ENCODE measurements around the gene TRIM44. TPM values are rescaled to one million over a fixed set of nuclear protein-coding genes. Genes with fewer than 3 reads are reported as not detected.
A peak's percentile ranks its signal among the peaks of the same experiment; 100 is the strongest.

The TRIM44 gene
- total and polyA plus RNA-seq, 8 donors = 6.3 to 55.4 (median 36.4) TPM

DNA sequence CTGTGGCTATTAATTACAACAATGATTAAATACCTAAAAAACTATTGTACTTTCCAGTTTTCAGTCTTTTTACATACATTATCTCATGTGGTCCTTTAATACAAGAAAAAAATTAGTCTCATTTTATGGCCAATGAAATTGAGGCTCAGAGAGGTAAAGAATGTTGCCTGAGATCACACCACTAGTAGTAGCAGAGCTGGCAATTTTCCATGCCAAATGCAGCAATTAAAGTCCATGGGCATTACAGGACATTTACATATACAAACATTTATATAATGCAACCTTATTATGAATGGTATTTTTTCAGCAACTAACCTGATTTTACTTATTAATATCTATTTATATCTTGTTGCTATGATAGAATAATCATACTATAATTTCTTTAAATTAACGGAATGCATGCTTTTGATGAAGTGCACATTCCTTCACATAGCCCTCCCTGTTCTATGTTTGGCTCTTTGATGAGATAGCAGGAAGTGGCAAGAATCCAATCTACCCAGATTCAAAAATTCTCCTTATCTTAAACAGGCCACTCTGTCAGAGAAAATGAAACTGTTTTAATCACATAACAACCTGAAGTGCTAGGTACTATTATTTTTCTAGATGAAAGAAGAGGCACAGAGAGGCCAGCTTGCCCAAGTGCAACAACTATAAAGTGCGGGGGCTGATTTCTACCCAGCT lies 160.4 kb downstream of the TRIM44 start:
- Histone ChIP-seq H3K4me3 (no peak overlapping the region), H3K27me3 (no peaks in the 10 kb centered on the region), H3K27ac (no peak overlapping the region), H3K9me3 (no peaks in the 10 kb centered on the region), H3K36me3 (no peaks in the 10 kb centered on the region), H3K4me1 (peaks cover 0 to 18% (median 14%) of the 10 kb centered on the region in 3 donors)
- 39 to 52% methylated on average over 2 of the region's 2 CpGs for WGBS, 2 donors
- FAIRE-seq (no peak), DNase-seq (no peak), ATAC-seq (no peak)
- intact Hi-C loops (cut with DNase I) = loop anchor here in 1 of 3 donors (10.0 kb wide), 1 partner anchor 442 kb away; no protein-coding TSS in a partner anchor
- no peak for TF ChIP-seq CTCF (IDR thresholded peaks at IDR 0.05)

GRCh38 chr11:35823742-35824298 lies 161.2 kb downstream of the TRIM44 start:
- no peaks in the 10 kb centered on the region for H3K36me3 ChIP-seq
- no peak overlapping the region for H3K27ac ChIP-seq
- WGBS, 2 donors = 67 to 69% methylated on average over 10 of the region's 10 CpGs
- H3K4me3 ChIP-seq = no peak overlapping the region
- peaks cover 0 to 18% (median 14%) of the 10 kb centered on the region in 3 donors for H3K4me1 ChIP-seq
- intact Hi-C loops (cut with DNase I) = loop anchor here in 1 of 3 donors (10.0 kb wide), 1 partner anchor 441 kb away; no protein-coding TSS in a partner anchor
- H3K9me3 ChIP-seq = no peaks in the 10 kb centered on the region
- ATAC-seq (no peak), DNase-seq (peak in 3 of 6 donors; percentile 34 to 58 (median 52)), FAIRE-seq (no peak)
- TF ChIP-seq CTCF (IDR thresholded peaks at IDR 0.05) = no peak
- no peaks in the 10 kb centered on the region for H3K27me3 ChIP-seq

DNA sequence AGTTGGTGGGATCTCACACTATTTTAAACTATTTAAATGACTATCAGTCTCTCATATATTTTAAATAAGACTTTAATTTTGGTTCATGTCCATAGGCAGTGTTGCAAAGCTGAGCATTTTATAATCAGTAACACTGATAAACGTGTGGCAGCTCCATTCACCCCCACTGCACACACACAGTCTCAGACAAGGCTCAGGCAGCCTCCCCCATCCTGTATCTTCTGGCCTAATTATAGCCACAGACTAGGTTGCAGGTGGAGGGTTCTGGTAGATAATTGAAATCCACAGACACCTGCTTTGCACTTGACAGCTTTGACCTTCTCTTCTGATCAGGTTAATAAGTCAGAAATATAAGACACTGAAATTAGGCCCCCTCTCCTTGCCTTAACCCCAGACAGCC lies 162.8 kb downstream of the TRIM44 start:
- TF ChIP-seq CTCF (IDR thresholded peaks at IDR 0.05) = no peak
- ATAC-seq (no peak), FAIRE-seq (no peak), DNase-seq (no peak)
- no peak overlapping the region for H3K4me3 ChIP-seq
- H3K4me1 ChIP-seq = peaks cover 0 to 18% (median 14%) of the 10 kb centered on the region in 3 donors
- H3K27ac ChIP-seq = no peak overlapping the region
- 24 to 29% methylated on average over 1 of the region's 1 CpG for WGBS, 2 donors
- H3K27me3 ChIP-seq = no peaks in the 10 kb centered on the region
- no peaks in the 10 kb centered on the region for H3K9me3 ChIP-seq
- H3K36me3 ChIP-seq = no peaks in the 10 kb centered on the region
- intact Hi-C loops (cut with DNase I) = loop anchor here in 1 of 3 donors (10.0 kb wide), 1 partner anchor 439 kb away; no protein-coding TSS in a partner anchor

- FAIRE-seq = no peak
These were observed 163.4 kb downstream of the TRIM44 start for GRCh38 chr11:35826006-35826405.

More at GRCh38 chr11:35826006-35826405, 163.4 kb downstream of the TRIM44 start:
- no peak for DNase-seq
- intact Hi-C loops (cut with DNase I) = loop anchor here in 1 of 3 donors (10.0 kb wide), 1 partner anchor 439 kb away; no protein-coding TSS in a partner anchor
- Histone ChIP-seq H3K27ac (no peak overlapping the region), H3K4me3 (no peak overlapping the region), H3K4me1 (peaks cover 0 to 18% (median 14%) of the 10 kb centered on the region in 3 donors), H3K36me3 (no peaks in the 10 kb centered on the region), H3K9me3 (no peaks in the 10 kb centered on the region), H3K27me3 (no peaks in the 10 kb centered on the region)
- ATAC-seq = no peak
- 94 to 96% methylated on average over 5 of the region's 5 CpGs for WGBS, 2 donors
- TF ChIP-seq CTCF (IDR thresholded peaks at IDR 0.05) = no peak
